Osteoblast (primary cell): ENCODE results near the gene LTB. TPM values are rescaled to one million over a fixed set of nuclear protein-coding genes. Genes with fewer than 3 reads are reported as not detected.

Source experiments
- DNase-seq: peaks from one replicate; pipeline ENCODE4 v3.0.0; 2011; ENCODE audit warnings: low spot score, mixed read lengths; ENCODE audit not compliant: insufficient read length; ENCODE audit errors: missing footprints
- H2AFZ ChIP-seq: 2 replicates; pipeline ENCODE4 v1.6.0; 2011; ENCODE audit warnings: mild to moderate bottlenecking, low read length
- H3K27ac ChIP-seq: 2 replicates; pipeline ENCODE4 v1.5.1; 2011; ENCODE audit warnings: mild to moderate bottlenecking, low read depth, low read length, moderate library complexity
- H3K27me3 ChIP-seq: 2 replicates; pipeline ENCODE4 v1.6.0; 2012; ENCODE audit warnings: mild to moderate bottlenecking, control low read depth, inconsistent platforms, low read length, moderate library complexity; ENCODE audit not compliant: insufficient read depth
- H3K36me3 ChIP-seq: 2 replicates; pipeline ENCODE4 v1.5.1; 2011; ENCODE audit warnings: mild to moderate bottlenecking, low read length, control low read depth, moderate library complexity; ENCODE audit not compliant: insufficient read depth
- H3K4me1 ChIP-seq: 2 replicates; pipeline ENCODE4 v1.5.1; 2011; ENCODE audit warnings: mild to moderate bottlenecking, low read length, control low read depth, moderate library complexity; ENCODE audit not compliant: insufficient read depth
- H3K4me2 ChIP-seq: 2 replicates; pipeline ENCODE4 v1.6.0; 2011; ENCODE audit warnings: mild to moderate bottlenecking, low read length; ENCODE audit not compliant: insufficient read depth
- H3K4me3 ChIP-seq: fragments of 200-600 bp; sonication (generic); 3 replicates; pipeline ENCODE4 v1.5.1; 2012; ENCODE audit warnings: mild to moderate bottlenecking, low read length, inconsistent platforms; ENCODE audit not compliant: insufficient read depth
- H3K79me2 ChIP-seq: 2 replicates; pipeline ENCODE4 v1.6.0; 2012; ENCODE audit warnings: mild to moderate bottlenecking, low read length, control low read depth, inconsistent platforms; ENCODE audit not compliant: insufficient read depth
- H3K9me3 ChIP-seq: 2 replicates; pipeline ENCODE4 v1.5.1; 2011; ENCODE audit warnings: low read depth, low read length, control low read depth
- H4K20me1 ChIP-seq: 2 replicates; pipeline ENCODE4 v1.6.0; 2012; ENCODE audit warnings: mild to moderate bottlenecking, low read length, control low read depth; ENCODE audit not compliant: insufficient read depth
- total RNA-seq: library from RNA; depleted of rRNA; stranded (reverse); fragments of >200 nt; gene quantifications from 2 replicates; pipeline ENCODE4 v1.2.3, GENCODE V29; 2012
- TF ChIP-seq, protein P1 (sequence below): IDR thresholded peaks from 2 replicates; pipeline ENCODE4 v1.5.1; 2011; ENCODE audit warnings: mild to moderate bottlenecking, low read depth, low read length, moderate library complexity; ENCODE audit errors: extremely low read depth

Gene LTB
- total RNA-seq, 1 donor: not detected

GRCh38 chr6:31568537-31568961 lies 13.7 kb downstream of the LTB start:
- no peaks in the 10 kb centered on the region for H4K20me1 ChIP-seq
- TF ChIP-seq, protein P1, sequence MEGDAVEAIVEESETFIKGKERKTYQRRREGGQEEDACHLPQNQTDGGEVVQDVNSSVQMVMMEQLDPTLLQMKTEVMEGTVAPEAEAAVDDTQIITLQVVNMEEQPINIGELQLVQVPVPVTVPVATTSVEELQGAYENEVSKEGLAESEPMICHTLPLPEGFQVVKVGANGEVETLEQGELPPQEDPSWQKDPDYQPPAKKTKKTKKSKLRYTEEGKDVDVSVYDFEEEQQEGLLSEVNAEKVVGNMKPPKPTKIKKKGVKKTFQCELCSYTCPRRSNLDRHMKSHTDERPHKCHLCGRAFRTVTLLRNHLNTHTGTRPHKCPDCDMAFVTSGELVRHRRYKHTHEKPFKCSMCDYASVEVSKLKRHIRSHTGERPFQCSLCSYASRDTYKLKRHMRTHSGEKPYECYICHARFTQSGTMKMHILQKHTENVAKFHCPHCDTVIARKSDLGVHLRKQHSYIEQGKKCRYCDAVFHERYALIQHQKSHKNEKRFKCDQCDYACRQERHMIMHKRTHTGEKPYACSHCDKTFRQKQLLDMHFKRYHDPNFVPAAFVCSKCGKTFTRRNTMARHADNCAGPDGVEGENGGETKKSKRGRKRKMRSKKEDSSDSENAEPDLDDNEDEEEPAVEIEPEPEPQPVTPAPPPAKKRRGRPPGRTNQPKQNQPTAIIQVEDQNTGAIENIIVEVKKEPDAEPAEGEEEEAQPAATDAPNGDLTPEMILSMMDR: no peak
- H3K36me3 ChIP-seq: no peaks in the 10 kb centered on the region
- H3K4me3 ChIP-seq: no peak overlapping the region
- DNase-seq: peak; percentile 6
- H3K4me2 ChIP-seq: no peak overlapping the region
- peaks cover 2% of the 10 kb centered on the region for H3K4me1 ChIP-seq
- no peaks in the 10 kb centered on the region for H3K27me3 ChIP-seq
- H3K9me3 ChIP-seq: no peaks in the 10 kb centered on the region
- no peaks in the 10 kb centered on the region for H3K79me2 ChIP-seq
- no peak overlapping the region for H2AFZ ChIP-seq
- no peak overlapping the region for H3K27ac ChIP-seq

- TF ChIP-seq, protein P1: no peak
- Histone ChIP-seq H4K20me1 (no peaks in the 10 kb centered on the region), H3K4me2 (no peak overlapping the region), H3K27me3 (no peaks in the 10 kb centered on the region), H3K4me3 (no peak overlapping the region), H3K4me1 (peaks cover 10% of the 10 kb centered on the region), H3K9me3 (no peaks in the 10 kb centered on the region), H3K79me2 (no peaks in the 10 kb centered on the region), H3K27ac (no peak overlapping the region), H2AFZ (no peak overlapping the region), H3K36me3 (no peaks in the 10 kb centered on the region)
- DNase-seq: peak; percentile 11
These were observed 14.5 kb downstream of the LTB start for GRCh38 chr6:31567531-31568370.

GRCh38 chr6:31560697-31561058 lies 21.5 kb downstream of the LTB start:
- H3K4me2 ChIP-seq: peak overlapping the region; percentile 44
- DNase-seq: no peak
- H3K27me3 ChIP-seq: no peaks in the 10 kb centered on the region
- H3K79me2 ChIP-seq: peaks cover 5% of the 10 kb centered on the region
- H2AFZ ChIP-seq: no peak overlapping the region
- peaks cover 36% of the 10 kb centered on the region for H3K4me1 ChIP-seq
- TF ChIP-seq, protein P1: no peak
- peaks cover 8% of the 10 kb centered on the region for H3K36me3 ChIP-seq
- H4K20me1 ChIP-seq: no peaks in the 10 kb centered on the region
- H3K27ac ChIP-seq: no peak overlapping the region
- H3K9me3 ChIP-seq: no peaks in the 10 kb centered on the region
- no peak overlapping the region for H3K4me3 ChIP-seq

DNA sequence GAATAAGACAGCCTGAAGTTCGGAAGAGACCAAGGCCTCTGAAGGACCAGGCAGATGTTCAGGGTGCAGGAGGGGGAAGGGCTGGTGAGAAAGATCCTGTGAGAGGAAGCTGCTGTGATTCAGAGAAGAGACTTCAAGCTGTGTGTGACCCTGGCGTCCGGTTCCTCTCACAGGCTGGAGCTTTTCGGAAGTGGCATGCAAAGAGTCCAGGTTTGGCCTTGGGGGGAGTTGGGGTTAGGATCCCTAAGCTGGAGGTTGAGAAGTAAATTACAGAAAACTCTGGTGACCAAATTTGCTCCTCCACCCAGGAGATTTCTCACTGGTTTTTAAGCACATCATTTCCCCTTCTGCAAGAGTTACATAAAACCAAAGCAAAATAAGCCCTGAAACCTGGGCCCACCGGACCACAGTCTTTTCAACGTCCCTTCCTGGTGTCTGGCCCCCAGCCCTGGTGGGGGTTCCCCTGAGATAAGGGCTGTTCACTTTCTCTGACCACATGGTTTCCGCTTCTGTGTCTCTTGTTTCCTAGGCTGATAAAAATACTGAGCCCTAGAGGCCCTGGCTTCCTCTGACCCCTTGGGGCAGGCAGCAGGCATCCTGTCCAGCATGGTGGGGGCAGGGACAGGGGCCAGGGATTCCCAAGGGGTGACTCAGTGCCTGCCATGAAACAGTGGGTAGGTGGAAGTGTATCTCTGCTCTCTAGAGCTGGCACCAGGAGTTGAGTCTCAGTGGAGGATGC lies 22.1 kb downstream of the LTB start:
- Histone ChIP-seq H3K4me2 (peak overlapping the region; percentile 44), H4K20me1 (no peaks in the 10 kb centered on the region), H2AFZ (no peak overlapping the region), H3K4me1 (peaks cover 36% of the 10 kb centered on the region), H3K9me3 (no peaks in the 10 kb centered on the region), H3K27me3 (no peaks in the 10 kb centered on the region), H3K36me3 (peaks cover 8% of the 10 kb centered on the region), H3K4me3 (no peak overlapping the region), H3K27ac (peak overlapping the region; percentile 64), H3K79me2 (peaks cover 5% of the 10 kb centered on the region)
- TF ChIP-seq, protein P1: no peak
- DNase-seq: peak; percentile 83
